ENCODE measurements around the gene HCK.

- TF ChIP-seq CTCF (conservative IDR thresholded peaks at IDR 0.05) = no peak
- TF ChIP-seq ZFX (IDR thresholded peaks at IDR 0.05) = peak; percentile 92
Measured at GRCh38 chr20:32109392-32110172, 57.5 kb downstream of the HCK start, which contains the start of gene TM9SF4.

Data from C4-2B (cell line).